GM18507 (cell line): ENCODE data around the gene CCDC102B.
"Not testable (repeated sequence)": the region's sequence is repeated elsewhere in the genome, so short reads cannot be mapped to it uniquely, and the experiment has no call there.

Experiments used
- DNase-seq: peaks from one replicate; pipeline ENCODE4 v3.0.0; 2011; ENCODE audit warnings: low read depth; ENCODE audit not compliant: insufficient read length; ENCODE audit errors: extremely low spot score
- FAIRE-seq: peaks from 2 replicates; lab custom pipeline; 2011; peaks lifted over from hg19 to GRCh38; lab: Jason Lieb, UNC

The CCDC102B gene

GRCh38 chr18:68797871-68798270 is at the start of gene CCDC102B:
Gene CCDC102B, plus strand, starts transcription at chr18:68798080. Its CDS starts 38,684 bp downstream, at chr18:68836764.
- FAIRE-seq (no peak), DNase-seq (no peak)

DNA sequence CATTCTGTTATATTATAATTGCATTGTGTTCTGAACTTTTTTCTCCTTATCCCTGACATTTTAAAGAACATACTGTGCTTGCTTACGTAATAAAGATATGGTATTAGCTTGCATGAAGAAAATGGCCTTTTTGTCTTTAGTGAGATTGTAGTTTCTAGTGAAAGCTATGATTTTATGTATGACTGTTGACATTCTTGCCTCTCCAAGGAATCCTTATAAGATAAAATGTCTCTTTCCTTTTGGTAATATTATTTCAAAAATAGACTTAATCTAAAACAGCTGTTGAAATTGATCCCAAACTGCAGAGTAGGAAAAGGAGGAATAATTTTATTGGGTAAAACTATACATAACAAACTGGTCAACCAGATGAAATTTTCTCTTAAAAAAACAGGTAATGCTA is 40.8 kb upstream of the CCDC102B start:
- FAIRE-seq (no peak), DNase-seq (no peak)

DNA sequence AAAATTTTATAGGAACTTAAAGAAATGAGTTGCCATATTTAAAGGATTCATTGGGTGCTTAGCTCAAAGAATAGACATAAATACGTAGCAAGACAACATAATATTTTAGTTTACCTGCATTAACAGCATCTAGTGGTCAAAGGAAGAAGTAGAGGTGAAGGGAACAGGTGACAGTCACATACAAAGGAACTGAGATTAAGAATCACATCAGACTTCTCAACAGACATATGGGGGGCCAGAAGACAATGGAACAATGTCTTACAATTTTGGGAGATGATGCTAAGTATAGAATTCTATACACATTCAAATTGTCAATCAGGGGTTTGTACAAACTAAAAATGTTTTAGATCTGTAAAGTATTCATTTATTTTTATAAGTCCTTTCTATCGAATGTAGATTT is 38.6 kb upstream of the CCDC102B start:
- DNase-seq (no peak), FAIRE-seq (no peak)

GRCh38 chr18:68763083-68763482 is 34.8 kb upstream of the CCDC102B start:
- no peak for DNase-seq
- FAIRE-seq = no peak

DNA sequence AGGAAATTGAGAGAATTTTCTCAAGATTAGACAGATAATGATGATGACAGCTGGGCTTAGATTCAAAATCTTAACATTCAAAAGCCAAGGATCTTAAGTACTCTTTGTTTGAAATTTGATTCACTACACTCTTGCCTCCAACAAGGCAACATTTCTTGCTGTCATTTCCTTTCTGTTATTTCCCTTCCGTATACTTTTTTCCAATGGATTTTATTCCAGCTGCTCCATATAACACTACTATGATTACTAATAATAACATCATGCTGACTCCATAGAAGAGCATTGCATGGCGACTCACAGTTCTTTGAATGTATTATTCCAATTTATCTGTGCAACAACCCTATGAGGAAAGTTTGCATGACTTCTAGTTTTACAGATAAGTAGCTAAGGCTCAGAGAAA is 33.9 kb upstream of the CCDC102B start:
- DNase-seq (no peak), FAIRE-seq (no peak)

DNA sequence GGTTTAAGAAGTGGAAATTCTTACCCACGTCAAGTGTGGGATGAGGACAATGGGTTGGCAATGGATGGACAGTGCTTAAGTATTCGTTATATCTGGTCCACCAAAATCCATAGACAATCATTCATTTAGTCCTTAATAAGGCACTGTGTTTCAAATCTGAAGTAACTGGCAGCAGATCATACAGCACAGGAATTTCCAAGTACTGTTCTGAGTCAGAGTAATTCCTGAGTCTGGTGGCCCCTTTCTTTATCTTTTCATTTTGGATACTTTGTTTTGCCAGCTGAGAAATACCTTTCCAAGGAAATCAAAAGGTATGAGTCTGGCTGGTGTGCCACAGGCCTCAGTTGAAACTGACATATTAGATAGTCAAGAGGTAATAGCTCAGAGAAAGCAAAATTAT is 31.4 kb upstream of the CCDC102B start:
- FAIRE-seq (no peak), DNase-seq (no peak)

DNA sequence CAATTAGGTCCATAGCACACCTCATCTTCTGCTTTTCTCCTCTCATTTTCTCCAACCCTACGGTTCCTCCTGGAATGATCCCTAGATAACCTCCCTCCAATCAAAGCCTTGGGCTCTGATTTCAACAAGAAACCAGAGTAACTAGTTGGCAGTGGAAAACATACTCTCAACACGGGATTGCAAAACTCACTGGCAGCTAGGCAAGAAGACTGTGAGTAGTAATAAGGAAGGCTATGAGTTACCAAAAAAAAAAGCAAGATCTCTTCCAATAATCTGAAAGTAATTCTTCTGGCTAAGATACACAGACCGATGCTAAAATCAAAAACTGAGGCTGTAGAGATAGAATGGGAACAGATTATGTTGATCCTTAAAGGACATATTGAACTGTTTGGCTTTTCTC is 28.4 kb upstream of the CCDC102B start:
- FAIRE-seq = no peak
- no peak for DNase-seq

DNA sequence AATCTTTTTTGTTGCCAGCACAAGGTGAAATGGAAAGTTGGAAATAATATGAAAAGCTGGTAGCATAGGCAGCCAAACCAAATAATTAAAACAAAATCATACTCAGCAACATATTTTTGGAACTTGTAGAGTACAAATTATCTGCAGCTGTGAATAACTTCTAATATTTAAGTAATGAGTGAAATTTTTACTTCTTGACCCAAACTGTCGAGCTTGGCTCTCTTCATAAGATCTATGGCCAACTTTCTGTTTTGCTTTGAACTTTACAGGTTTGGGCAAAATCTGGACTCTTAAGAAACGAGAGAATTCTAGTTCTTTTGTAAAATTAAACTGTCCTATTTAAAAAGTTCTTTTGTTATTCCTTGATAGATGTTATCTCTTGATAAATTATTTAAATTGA is 25.6 kb upstream of the CCDC102B start:
- FAIRE-seq = no peak
- no peak for DNase-seq

GRCh38 chr18:68778280-68778886 is 19.5 kb upstream of the CCDC102B start:
- no peak for FAIRE-seq

DNA sequence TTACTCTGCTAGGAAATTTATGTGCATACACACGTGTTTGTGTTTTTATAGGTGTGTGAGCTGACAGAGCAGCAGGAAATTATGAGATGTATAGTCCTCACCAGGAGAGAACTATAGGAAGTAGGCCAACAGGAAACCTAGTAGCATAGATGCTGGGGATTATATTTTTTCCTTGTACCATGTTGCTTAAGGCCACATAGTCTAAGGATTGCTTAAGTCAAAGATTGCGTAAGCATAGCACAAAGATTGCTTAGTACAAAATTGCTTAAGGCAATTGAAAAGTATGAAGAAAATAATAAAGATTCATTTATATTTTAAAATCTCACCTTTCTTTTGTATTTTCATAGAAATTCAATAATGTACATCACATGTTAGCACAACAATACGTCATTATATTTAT is 18.7 kb upstream of the CCDC102B start:
- DNase-seq = no peak
- FAIRE-seq = no peak

More at GRCh38 chr18:68778280-68778886, 19.5 kb upstream of the CCDC102B start:
- DNase-seq = no peak

DNA sequence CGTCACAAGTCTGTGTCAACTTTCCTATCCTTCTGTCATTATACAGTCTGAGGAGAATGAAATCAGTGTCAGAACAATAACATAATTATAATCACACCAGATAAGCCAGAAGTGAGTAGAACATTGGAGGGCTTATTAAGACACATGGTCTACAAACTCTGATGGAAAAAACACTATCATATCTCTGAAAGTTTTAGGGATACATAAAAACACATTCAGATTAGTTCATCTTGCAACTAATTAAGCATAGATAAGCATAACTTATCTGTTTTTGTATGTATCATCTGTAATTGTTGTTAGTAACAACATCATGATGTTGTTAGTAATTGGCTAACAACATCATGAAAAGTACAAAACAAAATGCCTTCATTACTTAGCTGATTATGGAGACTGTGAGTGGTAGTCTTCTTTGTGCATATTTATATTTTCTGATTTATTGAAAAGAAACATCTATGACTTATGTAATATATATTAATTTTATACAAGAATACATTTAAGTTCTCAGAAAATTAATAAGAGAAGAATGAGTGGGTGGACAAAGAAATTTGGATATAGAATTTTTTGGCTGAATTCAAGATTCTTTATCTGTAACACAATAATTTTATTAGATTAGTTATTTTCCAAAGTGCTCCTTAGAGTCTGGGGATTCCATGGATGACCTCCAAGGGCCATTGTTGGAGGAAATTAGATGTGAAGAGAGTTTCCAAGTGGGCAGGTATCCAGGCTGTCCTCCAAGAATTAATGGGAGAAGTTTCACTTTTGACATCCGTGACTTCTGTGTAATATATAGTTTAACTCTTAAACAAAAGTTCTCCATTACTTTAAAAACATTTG is 16.9 kb upstream of the CCDC102B start:
- DNase-seq = no peak
- FAIRE-seq = no peak

DNA sequence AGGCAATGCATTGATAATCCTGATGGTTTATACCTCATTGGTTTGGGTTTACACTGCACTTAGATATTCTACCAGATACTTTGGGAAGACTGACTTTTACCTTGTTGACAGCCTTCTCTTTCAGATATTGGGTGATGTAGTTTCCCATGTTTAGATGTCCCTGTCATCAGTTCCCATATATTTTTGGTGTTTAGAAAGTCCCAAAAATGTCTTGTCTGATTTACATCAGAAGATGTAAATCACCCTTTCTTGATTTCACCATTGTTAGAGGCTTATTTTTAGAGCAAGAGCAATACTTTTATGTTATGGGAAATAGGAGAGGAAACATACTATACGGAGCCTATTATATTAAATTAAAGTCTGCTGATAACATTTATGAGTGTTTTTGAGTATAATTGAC is 14.4 kb upstream of the CCDC102B start:
- FAIRE-seq (no peak), DNase-seq (no peak)

GRCh38 chr18:68784071-68784470 is 13.8 kb upstream of the CCDC102B start:
- DNase-seq = no peak
- no peak for FAIRE-seq

DNA sequence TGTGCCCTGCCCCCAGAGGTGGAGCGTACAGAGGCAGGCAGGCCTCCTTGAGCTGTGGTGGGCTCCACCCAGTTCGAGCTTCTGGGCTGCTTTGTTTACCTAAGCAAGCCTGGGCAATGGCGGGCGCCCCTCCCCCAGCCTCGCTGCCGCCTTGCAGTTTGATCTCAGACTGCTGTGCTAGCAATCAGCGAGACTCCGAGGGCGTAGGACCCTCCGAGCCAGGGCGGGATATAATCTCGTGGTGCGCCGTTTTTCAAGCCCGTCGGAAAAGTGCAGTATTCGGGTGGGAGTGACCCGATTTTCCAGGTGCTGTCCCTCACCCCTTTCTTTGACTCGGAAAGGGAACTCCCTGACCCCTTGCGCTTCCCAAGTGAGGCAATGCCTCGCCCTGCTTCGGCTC is 7.6 kb upstream of the CCDC102B start:
- not testable (repeated sequence) for DNase-seq, FAIRE-seq

DNA sequence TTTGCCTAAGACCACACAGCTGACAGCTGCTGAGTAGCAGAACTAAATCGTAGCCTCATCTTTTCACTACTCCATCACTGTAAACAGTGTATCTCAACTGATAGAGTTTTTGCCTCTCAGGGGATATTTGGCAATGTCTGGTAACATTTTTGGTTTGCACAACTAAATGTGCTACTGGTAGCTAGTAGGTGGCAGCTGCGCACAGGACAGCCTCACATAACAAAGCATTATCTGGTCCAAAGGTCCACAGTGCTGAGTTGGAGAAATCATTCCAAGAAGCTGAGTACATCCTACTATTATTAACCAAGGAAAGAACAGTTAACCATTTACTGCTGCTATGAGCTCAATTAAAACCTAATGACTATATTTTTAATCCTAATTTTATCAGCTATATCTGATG is 6.1 kb upstream of the CCDC102B start:
- DNase-seq = no peak

GRCh38 chr18:68793951-68794350 is 3.9 kb upstream of the CCDC102B start:
- DNase-seq = no peak

More for the DNA sequence above, 6.1 kb upstream of the CCDC102B start:
- no peak for FAIRE-seq

DNA sequence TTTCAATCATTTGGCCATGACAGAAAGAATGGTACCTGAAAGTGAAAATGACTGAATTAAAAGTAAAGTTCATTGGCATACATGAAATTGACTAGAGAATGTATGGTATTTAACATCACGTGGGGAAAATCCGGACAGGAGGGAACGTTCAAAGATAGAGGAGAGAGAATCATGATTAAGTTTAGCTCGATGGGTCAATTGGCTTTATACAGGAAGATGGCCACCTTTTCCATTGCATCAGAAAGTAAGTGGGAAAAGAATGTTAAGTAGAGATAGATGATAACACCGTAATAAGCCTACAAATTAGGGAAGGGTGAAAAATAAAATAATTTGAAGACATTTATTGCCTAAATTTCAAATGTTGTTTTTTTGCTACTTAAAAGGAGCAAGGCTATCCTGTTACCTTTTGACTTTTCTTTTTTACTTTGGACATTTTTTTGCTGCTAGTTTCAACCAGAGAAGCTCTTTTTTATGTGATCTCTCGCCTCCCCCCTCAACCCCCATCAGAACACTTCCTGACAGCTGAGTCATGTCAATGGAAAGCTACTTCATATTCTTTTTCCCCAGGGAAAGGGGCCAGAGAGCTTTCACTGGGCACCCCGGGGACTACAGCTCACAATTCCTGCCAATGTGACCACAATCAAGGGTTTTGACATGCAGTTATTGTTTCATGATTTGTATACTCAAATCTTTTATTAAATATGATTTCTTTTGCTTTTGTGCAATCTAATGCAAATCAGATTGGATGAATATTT is 767 bp upstream of the CCDC102B start:
- no peak for FAIRE-seq

More at GRCh38 chr18:68793951-68794350, 3.9 kb upstream of the CCDC102B start:
- no peak for FAIRE-seq

DNA sequence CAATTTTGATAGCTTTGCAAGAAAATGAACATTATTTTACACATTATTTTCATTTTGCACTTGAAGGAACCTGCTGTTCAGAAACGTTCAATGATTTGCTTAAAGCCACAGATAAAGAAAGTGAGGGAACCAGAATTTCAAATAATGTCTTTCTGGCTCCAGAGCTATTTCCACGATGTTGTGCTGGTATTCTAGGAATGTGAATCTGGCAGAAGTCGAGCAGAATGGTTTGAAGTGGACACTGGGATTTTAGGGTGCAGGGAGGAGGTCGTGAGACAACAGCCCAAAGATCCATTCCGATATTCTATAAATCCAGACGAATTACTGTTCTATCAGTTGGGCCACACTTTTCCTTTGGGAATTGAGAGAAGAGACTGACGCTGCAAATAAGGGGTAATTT is 2.2 kb downstream of the CCDC102B start:
- DNase-seq (no peak), FAIRE-seq (no peak)

More for the DNA sequence above, 767 bp upstream of the CCDC102B start:
- DNase-seq = no peak

DNA sequence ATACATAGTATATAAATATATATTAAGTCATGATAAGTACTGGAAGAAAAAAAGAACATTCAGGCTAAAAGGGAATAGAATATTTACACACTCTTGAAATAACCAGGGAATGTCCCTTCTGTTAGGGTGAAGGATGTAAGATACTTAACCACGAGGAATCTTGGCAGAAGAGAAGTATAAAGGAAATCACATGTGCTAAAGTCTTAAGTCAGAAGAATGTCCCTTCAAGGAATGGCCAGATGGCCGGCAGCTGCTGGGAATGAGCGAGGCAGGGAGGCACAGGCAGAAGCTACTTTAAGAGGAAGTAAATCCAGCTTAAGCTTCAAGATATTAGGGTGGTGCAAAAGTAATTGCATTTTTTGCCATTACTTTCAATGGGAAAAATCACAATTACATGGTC is 5.5 kb downstream of the CCDC102B start:
- FAIRE-seq = no peak
- no peak for DNase-seq

DNA sequence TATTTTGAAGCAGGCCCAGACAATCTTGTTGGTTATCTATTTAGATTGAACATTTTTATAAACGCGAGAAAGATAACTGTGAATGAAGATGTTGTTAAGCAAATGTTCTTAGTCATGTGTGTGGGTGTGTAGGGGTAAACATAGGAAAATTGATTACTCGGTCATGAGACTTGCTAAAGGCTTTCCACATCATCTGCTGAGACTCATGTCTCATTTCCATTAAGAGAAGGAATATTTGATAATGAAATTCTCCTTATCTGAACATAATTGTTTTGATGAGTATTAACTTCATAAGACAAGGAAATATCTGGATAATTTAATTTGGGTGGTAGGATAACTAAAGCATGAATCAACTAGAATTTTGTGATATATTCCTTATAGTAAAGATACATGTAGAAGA is 19.7 kb downstream of the CCDC102B start:
- DNase-seq = no peak
- FAIRE-seq = no peak
